CD4-positive, alpha-beta T cell treated with Interleukin-4 for 1 hour (primary cell): ENCODE measurements around the gene DDIT4L.
"Not testable (repeated sequence)": the region's sequence is repeated elsewhere in the genome, so short reads cannot be mapped to it uniquely, and the experiment has no call there.

Experiments
- DNase-seq, 2 donors: peaks; one replicate each; pipeline ENCODE4 v3.0.0-alpha.2; 2020 to 2022

The DDIT4L gene

DNA sequence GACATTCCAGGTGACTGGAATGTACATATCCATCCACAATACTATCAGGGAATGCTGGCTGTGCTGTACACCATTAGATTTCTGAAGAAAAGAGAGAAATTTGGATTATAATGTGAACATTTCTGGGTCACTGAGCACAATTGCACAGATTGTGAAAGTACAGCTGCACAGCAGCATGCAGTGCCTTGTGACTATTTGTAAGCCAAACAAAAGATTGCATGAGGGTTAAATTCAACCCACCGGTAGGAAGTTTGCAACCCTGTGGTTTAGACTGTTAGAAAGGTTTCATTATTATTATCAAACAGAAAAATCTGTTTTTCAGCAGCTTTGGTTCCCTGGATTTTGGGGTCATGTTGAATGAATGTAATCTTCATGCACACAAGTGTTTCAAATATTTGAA lies 24.5 kb downstream of the DDIT4L start:
- DNase-seq: no peak

DNA sequence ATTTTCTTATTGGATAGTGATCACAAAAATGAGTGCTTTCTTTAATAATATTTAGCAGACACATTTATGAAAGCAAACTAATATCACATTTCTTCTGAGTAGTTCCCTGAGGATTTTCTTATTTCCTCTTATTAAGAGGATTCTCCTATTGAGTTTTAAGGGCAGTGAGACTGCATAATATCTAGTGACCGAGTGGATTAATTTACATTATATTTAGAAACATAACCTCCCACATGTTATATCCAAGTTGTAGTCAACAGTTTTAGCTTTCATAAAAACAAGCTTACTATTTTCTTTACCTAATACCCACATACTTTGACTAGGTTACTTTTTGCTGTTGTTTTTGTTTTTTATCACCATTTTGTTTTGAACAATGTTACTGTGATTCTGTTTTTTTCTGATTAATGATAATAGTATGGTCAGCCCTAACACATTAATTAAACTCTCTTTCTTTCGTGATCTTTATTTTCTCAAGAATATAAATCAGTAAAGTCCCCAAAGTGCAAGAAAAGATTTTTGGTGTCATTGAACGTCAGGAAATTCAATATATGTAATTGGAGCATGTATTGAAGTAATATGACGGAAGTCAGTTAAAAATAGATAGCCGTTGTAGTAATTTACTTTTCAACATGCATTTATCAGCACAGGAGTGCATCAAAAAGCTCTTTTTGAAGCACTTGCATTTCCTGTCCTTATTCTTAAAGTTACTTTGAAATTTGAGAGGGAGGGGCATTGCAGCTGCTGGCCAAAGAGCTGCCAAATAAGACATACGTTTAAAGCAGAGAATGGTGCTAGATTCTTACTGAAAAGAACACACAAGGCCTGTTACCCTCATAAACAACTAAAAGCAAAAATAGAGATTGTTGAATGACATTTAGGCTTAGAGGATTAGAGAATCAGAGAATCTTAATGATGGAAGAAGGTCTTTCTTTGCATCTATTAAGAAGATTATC lies 25.2 kb downstream of the DDIT4L start:
- DNase-seq: no peak

DNA sequence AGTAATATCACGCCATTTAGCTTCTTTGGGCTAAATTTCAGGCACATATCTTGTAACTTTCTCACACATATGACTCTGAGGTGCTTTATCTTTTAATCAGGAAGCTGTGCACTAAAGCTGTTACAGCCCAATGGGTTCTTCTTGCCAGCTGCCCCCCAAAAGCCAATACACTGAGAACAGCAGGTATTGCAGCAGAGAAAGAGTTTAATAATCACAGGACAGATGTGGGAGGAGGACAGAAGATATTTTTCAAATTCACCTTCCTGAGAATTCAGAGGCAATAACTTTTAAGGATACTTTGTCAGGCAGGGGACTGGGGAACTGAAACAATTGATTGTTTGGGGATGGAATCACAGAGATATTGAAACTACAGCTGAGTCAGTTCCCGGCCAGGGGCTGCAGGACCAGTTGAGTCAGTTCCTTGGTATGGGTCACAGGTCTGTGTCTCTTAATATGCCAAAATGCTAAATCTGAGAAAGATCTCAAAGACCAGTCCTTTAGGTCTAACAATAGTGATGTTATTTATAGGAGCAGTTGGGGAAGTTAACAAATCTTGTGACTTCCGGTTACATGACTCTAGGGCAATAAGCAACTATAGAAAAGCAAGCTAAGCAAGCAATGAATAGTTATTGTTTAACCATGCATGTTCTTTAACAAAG lies 28.1 kb downstream of the DDIT4L start:
- no peak for DNase-seq

DNA sequence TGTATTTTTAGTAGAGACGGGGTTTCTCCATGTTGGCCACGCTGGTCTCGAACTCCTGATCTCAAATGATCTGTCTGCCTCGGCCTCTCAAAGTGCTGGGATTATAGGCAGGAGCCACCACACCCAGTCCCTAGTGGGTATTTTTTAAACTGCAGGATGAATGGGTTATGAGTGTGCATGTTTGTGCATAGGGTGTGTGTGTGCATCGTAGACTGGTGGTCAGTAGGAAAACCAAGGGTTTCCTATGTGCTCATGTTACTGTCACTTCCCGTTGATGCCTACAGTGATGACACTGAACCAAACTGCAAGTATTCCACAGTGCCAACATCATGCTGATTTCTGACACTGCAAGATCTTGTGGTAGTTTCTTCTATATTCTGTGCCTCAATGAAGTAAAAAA lies 41.1 kb downstream of the DDIT4L start:
- no peak for DNase-seq

DNA sequence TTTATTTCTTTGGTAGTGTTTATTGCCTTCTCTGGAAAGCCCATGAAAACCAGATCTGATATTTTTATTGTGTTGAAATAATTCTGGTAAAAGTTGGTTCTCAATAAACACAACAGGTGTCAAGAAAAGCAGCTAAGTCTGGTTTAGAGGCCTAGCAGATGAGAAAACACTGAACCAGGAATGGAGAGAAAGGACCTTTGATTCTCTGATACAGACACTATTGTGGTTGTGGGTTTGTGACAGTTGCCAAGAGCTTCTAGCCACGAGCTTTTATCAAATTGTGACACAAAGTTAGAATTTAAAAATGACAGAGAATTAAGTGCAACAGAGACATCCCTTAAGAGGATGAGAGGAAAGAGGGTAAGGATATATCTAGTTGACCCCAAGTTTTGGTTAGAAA lies 42.6 kb downstream of the DDIT4L start:
- DNase-seq: no peak

DNA sequence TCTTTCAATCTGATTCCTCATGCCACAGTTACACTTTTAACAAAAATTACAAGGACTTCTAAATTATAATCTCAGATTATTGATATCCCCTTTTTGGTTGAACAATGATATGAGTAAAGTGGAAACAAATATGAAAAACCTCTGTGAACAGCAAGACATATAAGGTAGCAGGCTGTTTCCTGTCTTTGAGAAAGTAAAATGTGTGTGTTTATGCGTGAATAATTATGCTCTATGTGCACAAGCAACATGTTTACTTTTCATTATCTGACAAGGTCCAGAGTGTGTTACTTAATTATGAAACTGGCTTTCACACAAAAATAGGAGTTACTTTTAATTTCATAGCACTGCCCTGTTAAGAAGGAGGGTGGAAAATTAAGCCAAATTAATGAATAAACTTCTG lies 43.1 kb downstream of the DDIT4L start:
- DNase-seq: no peak

DNA sequence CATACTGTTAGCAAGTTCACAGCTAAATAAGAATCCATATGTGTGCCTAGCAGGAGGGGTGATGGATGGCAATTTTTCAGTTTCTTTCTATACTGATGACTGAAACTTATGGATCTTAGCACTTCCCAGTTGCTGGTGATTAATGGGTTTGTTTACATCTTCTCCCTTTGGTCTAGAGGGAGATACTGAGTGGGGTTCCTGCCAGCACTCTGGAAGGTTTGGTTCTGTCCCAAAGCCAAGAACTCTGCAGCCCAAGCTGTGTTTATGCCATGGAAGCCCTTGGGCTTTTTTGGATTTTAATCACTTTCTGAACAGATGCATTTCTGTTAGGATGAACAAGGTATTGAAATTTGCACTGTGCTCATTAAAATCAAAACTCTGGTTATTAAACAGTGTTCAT lies 43.5 kb downstream of the DDIT4L start:
- DNase-seq: no peak

DNA sequence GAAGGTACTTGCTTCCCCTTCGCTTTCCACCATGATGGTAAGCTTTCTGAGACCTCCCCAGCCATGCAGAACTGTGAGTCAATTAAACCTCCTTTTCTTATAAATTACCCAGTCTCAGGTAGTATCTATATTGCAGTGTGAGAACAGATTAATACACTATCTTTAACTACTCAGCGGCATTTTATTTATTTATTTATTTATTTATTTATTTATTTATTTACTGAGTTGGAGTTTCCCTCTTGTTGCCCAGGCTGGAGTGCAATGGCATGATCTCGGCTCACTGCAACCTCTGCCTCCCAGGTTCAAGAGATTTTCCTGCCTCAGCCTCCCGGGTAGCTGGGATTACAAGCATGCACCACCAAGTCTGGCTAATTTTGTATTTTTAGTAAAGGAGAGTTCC lies 52.9 kb downstream of the DDIT4L start:
- not testable (repeated sequence) for DNase-seq
